Activated naive CD4-positive, alpha-beta T cell treated with anti-CD3 and anti-CD28 coated beads, Interleukin-2, amount 10 ng/mL, durations not matched to agents 7 days and 5 days (primary cell): ENCODE results near the gene TARS1.
"Not testable (repeated sequence)": the region's sequence is repeated elsewhere in the genome, so short reads cannot be mapped to it uniquely, and the experiment has no call there.

Experiments
- CTCF ChIA-PET: fragments of 350-600 bp; sonication (Branson Sonifier 250); formaldehyde crosslinking; loops from one replicate; lab custom pipeline; 2021; ENCODE audit warnings: antibody characterized with exemption; lab: Charles Lee
- DNase-seq: peaks from one replicate; pipeline ENCODE4 v3.0.0-alpha.2; 2020
- H3K27ac Mint-ChIP-seq: one replicate; pipeline ENCODE4 v1.8.0; 2021; ENCODE audit warnings: mild to moderate bottlenecking, moderate library complexity, mixed read lengths
- H3K27me3 Mint-ChIP-seq: one replicate; pipeline ENCODE4 v1.8.0; 2021; ENCODE audit warnings: mild to moderate bottlenecking, mixed read lengths
- H3K36me3 Mint-ChIP-seq: one replicate; pipeline ENCODE4 v1.8.0; 2021; ENCODE audit warnings: mixed read lengths
- H3K4me1 Mint-ChIP-seq: one replicate; pipeline ENCODE4 v1.8.0; 2021; ENCODE audit warnings: mixed read lengths
- H3K4me3 Mint-ChIP-seq: one replicate; pipeline ENCODE4 v1.8.0; 2021; ENCODE audit warnings: mild to moderate bottlenecking, moderate library complexity, mixed read lengths
- H3K9me3 Mint-ChIP-seq: one replicate; pipeline ENCODE4 v1.8.0; 2021; ENCODE audit warnings: mixed read lengths

The TARS1 gene

DNA sequence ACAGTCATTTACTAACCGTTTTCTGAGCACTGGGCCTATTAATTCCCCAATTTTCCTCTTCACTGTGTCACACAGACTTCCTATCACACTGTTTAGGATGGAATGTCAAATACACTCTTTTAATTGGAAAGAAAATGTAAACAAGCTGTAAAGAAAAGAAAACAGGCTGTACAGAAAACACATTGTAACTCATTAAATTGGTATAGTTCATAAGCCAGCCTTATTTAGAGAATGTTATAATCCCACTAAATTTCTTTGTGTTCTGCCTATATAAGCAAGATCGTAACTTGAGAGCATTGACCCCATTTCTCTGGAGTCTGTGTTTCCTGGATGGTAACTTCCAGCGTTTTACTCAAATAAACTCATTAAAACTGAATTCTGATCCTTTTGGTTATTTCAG, 46.5 kb downstream of the TARS1 start:
- Mint-ChIP-seq H3K36me3 (no peaks in the 10 kb centered on the region), H3K27ac (no peak overlapping the region), H3K9me3 (no peaks in the 10 kb centered on the region), H3K27me3 (no peaks in the 10 kb centered on the region), H3K4me3 (no peak overlapping the region), H3K4me1 (no peaks in the 10 kb centered on the region)
- DNase-seq: no peak
- CTCF ChIA-PET: no interaction called here

- Mint-ChIP-seq H3K4me1 (no peaks in the 10 kb centered on the region), H3K27me3 (no peaks in the 10 kb centered on the region)
Observed at GRCh38 chr5:33488558-33489355, 48.0 kb downstream of the TARS1 start.

DNA sequence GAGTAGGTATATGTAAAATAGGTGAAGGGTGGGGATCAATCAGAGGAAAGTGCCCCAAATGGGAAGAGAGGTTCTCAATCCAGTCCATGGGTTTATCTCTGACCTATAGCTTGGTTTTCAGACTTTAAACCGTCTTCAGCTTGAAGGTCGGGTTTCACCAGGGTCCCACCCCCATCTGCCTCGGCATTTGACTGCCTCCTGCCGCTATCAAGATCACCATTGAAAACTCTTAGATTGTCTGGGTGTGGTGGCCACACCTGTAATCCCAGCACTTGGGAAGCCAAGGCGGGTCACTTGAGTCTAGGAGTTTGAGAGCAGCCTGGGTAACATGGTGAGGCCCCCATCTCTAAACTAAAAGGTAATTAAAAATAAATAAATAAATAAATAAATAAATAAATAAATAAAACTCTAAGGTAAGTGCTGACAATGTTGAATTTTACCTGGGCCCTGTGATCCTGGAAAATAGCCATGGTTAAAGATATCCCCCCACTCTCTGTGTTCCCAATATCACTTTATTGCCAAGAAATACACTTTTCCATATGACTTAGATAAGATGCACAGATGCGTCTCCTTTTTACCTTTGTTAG, 48.8 kb downstream of the TARS1 start:
- DNase-seq: no peak

More at GRCh38 chr5:33488558-33489355, 48.0 kb downstream of the TARS1 start:
- Mint-ChIP-seq H3K36me3 (no peaks in the 10 kb centered on the region), H3K27ac (no peak overlapping the region), H3K9me3 (no peaks in the 10 kb centered on the region), H3K4me3 (no peak overlapping the region)
- CTCF ChIA-PET: no interaction called here
- no peak for DNase-seq

DNA sequence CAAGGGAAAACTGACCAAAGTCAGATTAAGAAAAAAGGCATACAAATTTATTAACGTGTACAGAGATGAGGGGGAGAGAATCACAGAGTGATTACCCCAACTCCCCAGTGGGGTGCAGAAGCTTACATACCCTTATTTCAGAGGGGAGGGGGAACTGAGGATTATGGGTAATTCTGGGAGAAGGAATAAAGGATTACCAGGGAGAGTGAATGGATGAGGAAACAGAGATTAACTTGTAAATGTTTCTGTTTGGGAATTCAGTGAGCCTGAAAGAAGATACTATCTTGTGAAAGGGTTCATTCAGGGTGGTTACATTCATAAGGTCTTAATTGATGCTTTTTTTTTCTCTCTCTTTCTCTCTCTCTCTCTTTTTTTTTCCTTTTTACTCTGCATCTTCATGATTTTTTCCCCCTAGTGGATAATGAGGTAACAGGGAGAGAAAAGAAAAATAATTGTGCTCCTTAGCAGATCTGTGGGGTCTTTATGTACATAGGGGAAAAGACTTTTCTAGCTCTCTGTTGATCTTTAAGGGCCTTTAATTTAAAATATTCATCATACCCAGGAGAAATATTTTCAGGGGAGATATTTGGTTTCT, 49.4 kb downstream of the TARS1 start:
- H3K27me3 Mint-ChIP-seq: no peaks in the 10 kb centered on the region
- H3K27ac Mint-ChIP-seq: no peak overlapping the region
- no peaks in the 10 kb centered on the region for H3K9me3 Mint-ChIP-seq
- no peak overlapping the region for H3K4me3 Mint-ChIP-seq
- no peak for DNase-seq
- CTCF ChIA-PET: no interaction called here
- no peaks in the 10 kb centered on the region for H3K4me1 Mint-ChIP-seq
- H3K36me3 Mint-ChIP-seq: no peaks in the 10 kb centered on the region

More for the DNA sequence above, 48.8 kb downstream of the TARS1 start:
- Mint-ChIP-seq H3K27me3 (no peaks in the 10 kb centered on the region), H3K27ac (no peak overlapping the region), H3K4me1 (no peaks in the 10 kb centered on the region), H3K36me3 (no peaks in the 10 kb centered on the region), H3K9me3 (no peaks in the 10 kb centered on the region), H3K4me3 (no peak overlapping the region)
- CTCF ChIA-PET: no interaction called here

GRCh38 chr5:33491941-33492340, 51.2 kb downstream of the TARS1 start:
- H3K27me3 Mint-ChIP-seq: no peaks in the 10 kb centered on the region
- H3K36me3 Mint-ChIP-seq: no peaks in the 10 kb centered on the region
- no peak overlapping the region for H3K4me3 Mint-ChIP-seq
- H3K4me1 Mint-ChIP-seq: no peaks in the 10 kb centered on the region
- CTCF ChIA-PET: no interaction called here
- no peak overlapping the region for H3K27ac Mint-ChIP-seq
- no peak for DNase-seq
- no peaks in the 10 kb centered on the region for H3K9me3 Mint-ChIP-seq

- Mint-ChIP-seq H3K4me3 (no peak overlapping the region), H3K36me3 (no peaks in the 10 kb centered on the region), H3K27me3 (no peaks in the 10 kb centered on the region), H3K9me3 (no peaks in the 10 kb centered on the region), H3K27ac (no peak overlapping the region), H3K4me1 (no peaks in the 10 kb centered on the region)
- CTCF ChIA-PET: interaction anchor here (0.9 kb wide), 1 partner anchor 59 kb away, joined by 3 read pairs; no protein-coding TSS in a partner anchor
- no peak for DNase-seq
Observed at GRCh38 chr5:33494466-33494865, 53.7 kb downstream of the TARS1 start.

GRCh38 chr5:33501260-33501659, 60.5 kb downstream of the TARS1 start:
- H3K27ac Mint-ChIP-seq: no peak overlapping the region
- CTCF ChIA-PET: no interaction called here
- no peaks in the 10 kb centered on the region for H3K9me3 Mint-ChIP-seq
- no peak for DNase-seq
- H3K4me1 Mint-ChIP-seq: no peaks in the 10 kb centered on the region
- no peaks in the 10 kb centered on the region for H3K36me3 Mint-ChIP-seq
- no peaks in the 10 kb centered on the region for H3K27me3 Mint-ChIP-seq
- no peak overlapping the region for H3K4me3 Mint-ChIP-seq

- H3K4me3 Mint-ChIP-seq: no peak overlapping the region
- no peaks in the 10 kb centered on the region for H3K36me3 Mint-ChIP-seq
- H3K4me1 Mint-ChIP-seq: no peaks in the 10 kb centered on the region
- CTCF ChIA-PET: no interaction called here
- H3K9me3 Mint-ChIP-seq: no peaks in the 10 kb centered on the region
- H3K27ac Mint-ChIP-seq: no peak overlapping the region
- H3K27me3 Mint-ChIP-seq: no peaks in the 10 kb centered on the region
- no peak for DNase-seq
Observed at GRCh38 chr5:33501899-33502298, 61.1 kb downstream of the TARS1 start.

DNA sequence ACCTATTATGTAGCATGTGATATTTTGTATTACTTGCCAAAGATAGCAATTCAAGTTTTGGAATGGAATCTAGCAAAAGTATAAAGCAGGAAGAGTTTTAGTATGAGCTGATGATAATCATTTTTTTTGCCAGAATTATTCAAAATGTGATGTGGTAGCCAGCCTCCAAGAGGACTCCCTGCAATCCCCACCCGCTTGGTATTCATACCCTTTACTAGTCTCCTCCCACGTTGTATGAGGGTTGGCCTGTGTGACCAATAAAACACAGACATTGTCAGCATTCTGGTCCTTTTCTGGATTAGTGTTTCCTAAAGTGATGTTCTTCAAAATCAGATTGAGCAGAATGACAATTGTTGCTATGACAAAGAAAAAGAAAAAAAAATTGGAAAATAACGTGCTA, 63.8 kb downstream of the TARS1 start:
- no peak overlapping the region for H3K4me3 Mint-ChIP-seq
- H3K27me3 Mint-ChIP-seq: no peaks in the 10 kb centered on the region
- no peak overlapping the region for H3K27ac Mint-ChIP-seq
- CTCF ChIA-PET: interaction anchor here (0.6 kb wide), 1 partner anchor 1353 kb away, joined by 3 read pairs; no protein-coding TSS in a partner anchor
- H3K36me3 Mint-ChIP-seq: no peaks in the 10 kb centered on the region
- no peaks in the 10 kb centered on the region for H3K9me3 Mint-ChIP-seq
- H3K4me1 Mint-ChIP-seq: no peaks in the 10 kb centered on the region
- no peak for DNase-seq

GRCh38 chr5:33507426-33507825, 66.7 kb downstream of the TARS1 start:
- H3K27me3 Mint-ChIP-seq: no peaks in the 10 kb centered on the region
- no peak overlapping the region for H3K27ac Mint-ChIP-seq
- H3K36me3 Mint-ChIP-seq: no peaks in the 10 kb centered on the region
- CTCF ChIA-PET: no interaction called here
- no peaks in the 10 kb centered on the region for H3K4me1 Mint-ChIP-seq
- no peaks in the 10 kb centered on the region for H3K9me3 Mint-ChIP-seq
- no peak overlapping the region for H3K4me3 Mint-ChIP-seq
- no peak for DNase-seq

- CTCF ChIA-PET: no interaction called here
- Mint-ChIP-seq H3K9me3 (no peaks in the 10 kb centered on the region), H3K27ac (no peak overlapping the region), H3K4me3 (no peak overlapping the region), H3K27me3 (no peaks in the 10 kb centered on the region), H3K4me1 (no peaks in the 10 kb centered on the region), H3K36me3 (no peaks in the 10 kb centered on the region)
- DNase-seq: no peak
Observed at GRCh38 chr5:33509036-33509435, 68.3 kb downstream of the TARS1 start.

DNA sequence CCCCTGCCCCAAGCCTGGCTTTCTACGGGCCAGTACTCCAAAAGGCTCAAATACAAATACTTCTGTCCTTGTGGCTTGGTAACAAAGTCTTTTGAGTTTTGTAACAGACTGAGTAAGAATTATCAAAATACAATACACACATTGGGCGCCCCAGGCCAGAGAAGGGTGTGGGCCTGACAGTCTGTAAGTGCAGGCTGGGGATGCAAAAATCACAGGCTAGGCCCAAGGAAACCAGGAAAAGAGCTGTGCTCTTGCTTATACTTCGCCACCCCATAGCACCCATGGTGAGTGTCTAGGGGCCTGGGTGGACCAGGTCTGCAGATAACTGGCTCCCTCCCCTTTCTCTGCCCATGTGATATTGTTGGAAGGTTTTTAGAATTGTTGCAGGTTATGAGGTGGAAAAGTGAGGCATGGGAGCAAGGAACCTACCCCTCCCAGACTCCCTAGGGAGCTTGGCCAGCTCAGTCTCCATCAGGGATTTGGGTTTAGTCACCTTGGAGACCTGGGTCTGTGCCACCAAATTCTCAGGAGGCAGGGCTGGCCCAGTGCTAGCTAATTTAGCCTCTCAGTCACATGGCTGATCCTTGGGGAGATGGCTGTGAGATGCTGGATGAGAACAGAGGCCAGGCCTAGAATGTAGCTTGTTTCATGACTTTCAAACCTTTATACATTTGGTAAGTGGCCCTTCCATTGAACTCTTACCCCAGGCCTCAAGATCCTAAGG, 72.9 kb downstream of the TARS1 start:
- CTCF ChIA-PET: no interaction called here
- no peaks in the 10 kb centered on the region for H3K4me1 Mint-ChIP-seq
- no peaks in the 10 kb centered on the region for H3K27me3 Mint-ChIP-seq
- no peaks in the 10 kb centered on the region for H3K36me3 Mint-ChIP-seq
- no peak overlapping the region for H3K4me3 Mint-ChIP-seq
- no peak for DNase-seq
- H3K9me3 Mint-ChIP-seq: no peaks in the 10 kb centered on the region
- no peak overlapping the region for H3K27ac Mint-ChIP-seq

- H3K36me3 Mint-ChIP-seq, H3K4me1 Mint-ChIP-seq, DNase-seq, H3K27me3 Mint-ChIP-seq, H3K4me3 Mint-ChIP-seq, H3K27ac Mint-ChIP-seq, CTCF ChIA-PET, H3K9me3 Mint-ChIP-seq: not testable (repeated sequence)
Observed at GRCh38 chr5:33515366-33515765, 74.6 kb downstream of the TARS1 start.

GRCh38 chr5:33516421-33516820, 75.7 kb downstream of the TARS1 start:
- no peak for DNase-seq
- Mint-ChIP-seq H3K36me3 (no peaks in the 10 kb centered on the region), H3K4me3 (no peak overlapping the region), H3K9me3 (no peaks in the 10 kb centered on the region), H3K27ac (no peak overlapping the region), H3K4me1 (no peaks in the 10 kb centered on the region), H3K27me3 (no peaks in the 10 kb centered on the region)
- CTCF ChIA-PET: no interaction called here
